ENCODE measurements around the gene APBA3. TPM values are rescaled to one million over a fixed set of nuclear protein-coding genes. Genes with fewer than 3 reads are reported as not detected.
A peak's percentile ranks its signal among the peaks of the same experiment; 100 is the strongest.

Gene APBA3
- total and polyA plus RNA-seq, 9 of the 15 experiments (the other 6 are each of a cell fraction or from before 2014, with no cell fraction given), result 0.10 to 29.5 (median 11.5) TPM

DNA sequence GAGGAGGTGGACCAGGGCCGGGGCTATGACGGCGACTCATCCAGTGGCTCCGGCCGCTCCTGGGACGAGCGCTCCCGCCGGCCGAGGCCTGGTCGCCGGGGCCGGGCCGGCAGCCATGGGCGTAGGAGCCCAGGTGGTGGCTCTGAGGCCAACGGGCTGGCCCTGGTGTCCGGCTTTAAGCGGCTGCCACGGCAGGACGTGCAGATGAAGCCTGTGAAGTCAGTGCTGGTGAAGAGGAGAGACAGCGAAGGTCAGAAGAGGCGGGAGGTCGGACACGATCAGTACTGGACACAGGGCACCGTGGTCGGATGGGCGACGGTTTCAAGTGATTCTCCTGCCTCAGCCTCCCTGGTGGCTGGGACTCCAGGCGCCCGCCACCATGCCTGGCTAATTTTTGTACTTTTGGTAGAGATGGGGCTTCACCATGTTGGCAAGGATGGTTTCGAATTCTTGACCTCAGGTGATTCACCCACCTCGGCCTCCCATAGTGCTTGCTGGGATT is 31.0 kb downstream of the APBA3 start:
- TF ChIP-seq RBM39 (optimal IDR thresholded peaks at IDR 0.05; ENCODE audit: low read depth, low read length) (no peak), ZNF146 (CRISPR knock-in tag; IDR thresholded peaks at IDR 0.05; ENCODE audit: unreplicated experiment) (no peak), ZNF133 (CRISPR knock-in tag; IDR thresholded peaks at IDR 0.05) (no peak), NFIX (CRISPR knock-in tag; IDR thresholded peaks at IDR 0.05; ENCODE audit: low read depth) (no peak), ELF2 (CRISPR knock-in tag; IDR thresholded peaks at IDR 0.05) (no peak), ZNF764 (CRISPR knock-in tag; IDR thresholded peaks at IDR 0.05; ENCODE audit: low read depth) (no peak), BHLHE40 (IDR thresholded peaks at IDR 0.05; ENCODE audit: low read length) (no peak), ZNF121 (CRISPR knock-in tag; conservative IDR thresholded peaks at IDR 0.05) (no peak), CHCHD3 (CRISPR knock-in tag; IDR thresholded peaks at IDR 0.05) (no peak), ZNF766 (CRISPR knock-in tag; conservative IDR thresholded peaks at IDR 0.05) (no peak)
- TF ChIP-seq, protein P1, sequence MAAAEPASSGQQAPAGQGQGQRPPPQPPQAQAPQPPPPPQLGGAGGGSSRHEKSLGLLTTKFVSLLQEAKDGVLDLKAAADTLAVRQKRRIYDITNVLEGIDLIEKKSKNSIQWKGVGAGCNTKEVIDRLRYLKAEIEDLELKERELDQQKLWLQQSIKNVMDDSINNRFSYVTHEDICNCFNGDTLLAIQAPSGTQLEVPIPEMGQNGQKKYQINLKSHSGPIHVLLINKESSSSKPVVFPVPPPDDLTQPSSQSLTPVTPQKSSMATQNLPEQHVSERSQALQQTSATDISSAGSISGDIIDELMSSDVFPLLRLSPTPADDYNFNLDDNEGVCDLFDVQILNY (CRISPR knock-in tag; IDR thresholded peaks at IDR 0.05), result no peak
- TF ChIP-seq, protein P2, sequence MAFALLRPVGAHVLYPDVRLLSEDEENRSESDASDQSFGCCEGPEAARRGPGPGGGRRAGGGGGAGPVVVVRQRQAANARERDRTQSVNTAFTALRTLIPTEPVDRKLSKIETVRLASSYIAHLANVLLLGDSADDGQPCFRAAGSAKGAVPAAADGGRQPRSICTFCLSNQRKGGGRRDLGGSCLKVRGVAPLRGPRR (CRISPR knock-in tag; IDR thresholded peaks at IDR 0.05), result no peak
- TF ChIP-seq, protein P3, sequence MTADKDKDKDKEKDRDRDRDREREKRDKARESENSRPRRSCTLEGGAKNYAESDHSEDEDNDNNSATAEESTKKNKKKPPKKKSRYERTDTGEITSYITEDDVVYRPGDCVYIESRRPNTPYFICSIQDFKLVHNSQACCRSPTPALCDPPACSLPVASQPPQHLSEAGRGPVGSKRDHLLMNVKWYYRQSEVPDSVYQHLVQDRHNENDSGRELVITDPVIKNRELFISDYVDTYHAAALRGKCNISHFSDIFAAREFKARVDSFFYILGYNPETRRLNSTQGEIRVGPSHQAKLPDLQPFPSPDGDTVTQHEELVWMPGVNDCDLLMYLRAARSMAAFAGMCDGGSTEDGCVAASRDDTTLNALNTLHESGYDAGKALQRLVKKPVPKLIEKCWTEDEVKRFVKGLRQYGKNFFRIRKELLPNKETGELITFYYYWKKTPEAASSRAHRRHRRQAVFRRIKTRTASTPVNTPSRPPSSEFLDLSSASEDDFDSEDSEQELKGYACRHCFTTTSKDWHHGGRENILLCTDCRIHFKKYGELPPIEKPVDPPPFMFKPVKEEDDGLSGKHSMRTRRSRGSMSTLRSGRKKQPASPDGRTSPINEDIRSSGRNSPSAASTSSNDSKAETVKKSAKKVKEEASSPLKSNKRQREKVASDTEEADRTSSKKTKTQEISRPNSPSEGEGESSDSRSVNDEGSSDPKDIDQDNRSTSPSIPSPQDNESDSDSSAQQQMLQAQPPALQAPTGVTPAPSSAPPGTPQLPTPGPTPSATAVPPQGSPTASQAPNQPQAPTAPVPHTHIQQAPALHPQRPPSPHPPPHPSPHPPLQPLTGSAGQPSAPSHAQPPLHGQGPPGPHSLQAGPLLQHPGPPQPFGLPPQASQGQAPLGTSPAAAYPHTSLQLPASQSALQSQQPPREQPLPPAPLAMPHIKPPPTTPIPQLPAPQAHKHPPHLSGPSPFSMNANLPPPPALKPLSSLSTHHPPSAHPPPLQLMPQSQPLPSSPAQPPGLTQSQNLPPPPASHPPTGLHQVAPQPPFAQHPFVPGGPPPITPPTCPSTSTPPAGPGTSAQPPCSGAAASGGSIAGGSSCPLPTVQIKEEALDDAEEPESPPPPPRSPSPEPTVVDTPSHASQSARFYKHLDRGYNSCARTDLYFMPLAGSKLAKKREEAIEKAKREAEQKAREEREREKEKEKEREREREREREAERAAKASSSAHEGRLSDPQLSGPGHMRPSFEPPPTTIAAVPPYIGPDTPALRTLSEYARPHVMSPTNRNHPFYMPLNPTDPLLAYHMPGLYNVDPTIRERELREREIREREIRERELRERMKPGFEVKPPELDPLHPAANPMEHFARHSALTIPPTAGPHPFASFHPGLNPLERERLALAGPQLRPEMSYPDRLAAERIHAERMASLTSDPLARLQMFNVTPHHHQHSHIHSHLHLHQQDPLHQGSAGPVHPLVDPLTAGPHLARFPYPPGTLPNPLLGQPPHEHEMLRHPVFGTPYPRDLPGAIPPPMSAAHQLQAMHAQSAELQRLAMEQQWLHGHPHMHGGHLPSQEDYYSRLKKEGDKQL (CRISPR knock-in tag; IDR thresholded peaks at IDR 0.05; ENCODE audit: borderline replicate concordance), result no peak
- intact Hi-C loops (cut with micrococcal nuclease), result no loop called here
- 0 out of 2 replicates have a peak overlapping the region, but pooled peaks have one; percentile 32 for H2AFZ ChIP-seq (ENCODE audit: low read depth, low read length)
- H3K27ac ChIP-seq (ENCODE audit: extremely low read depth, low read depth, low read length), result no peak overlapping the region
- DNase-seq (ENCODE audit: extremely low read depth in 1 of 4, low spot score in 3 of 4), result no peak
- H3K27me3 ChIP-seq (ENCODE audit: control insufficient read depth in 2 of 2, insufficient read depth in 2 of 2, low read length in 2 of 2), result no peaks in the 10 kb centered on the region
- H3K79me2 ChIP-seq (ENCODE audit: control insufficient read depth, insufficient read depth, low read length), result no peaks in the 10 kb centered on the region
- ATAC-seq, result no peak
- BruUV-seq (replicated peaks), result no TSS peak
- in situ Hi-C loops (cut with MboI), result no loop called here
- H3K4me1 ChIP-seq (replicated peaks in 1 of 2; ENCODE audit: control insufficient read depth in 2 of 2, insufficient read depth in 2 of 2, low read length in 2 of 2), result peaks cover 5 to 21% of the 10 kb centered on the region in 2 experiments; a peak in 4 of 5 replicates
- no peak overlapping the region for H3K4me2 ChIP-seq (ENCODE audit: insufficient read depth, low read length)
- no peaks in the 10 kb centered on the region for H3K9me1 ChIP-seq (ENCODE audit: control insufficient read depth, insufficient read depth, low read length)
- WGBS (ENCODE audit: insufficient coverage, low coverage, missing lambda C conversion rate), result 63% methylated on average over 25 of the region's 32 CpGs
- POLR2A ChIA-PET, result interaction anchor here (0.6 to 0.7 kb wide), 2 partner anchors 13 to 26 kb away, joined by 3 to 5 read pairs; no protein-coding TSS in a partner anchor
- no peak overlapping the region for H3K9ac ChIP-seq (ENCODE audit: insufficient read depth in 1 of 2, low read depth in 2 of 2, low read length in 2 of 2)
- H4K20me1 ChIP-seq (replicated peaks; ENCODE audit: control insufficient read depth, insufficient read depth, low read length), result no peaks in the 10 kb centered on the region
- no peaks in the 10 kb centered on the region for H3K36me3 ChIP-seq (ENCODE audit: control insufficient read depth, insufficient read depth, low read length)
- H3K9me3 ChIP-seq (replicated peaks; ENCODE audit: control insufficient read depth, insufficient read depth, low read depth, low read length), result no peaks in the 10 kb centered on the region
- CTCF ChIA-PET (ENCODE audit: low intra/inter-chr PET ratio), result no interaction called here
- FAIRE-seq, result no peak
- H3K4me3 ChIP-seq, result no peak overlapping the region
